Fibroblast of skin of left biceps (primary cell): ENCODE results near the gene ORC6.

ENCODE experiments used
- DNase-seq, 2 experiments: peaks; one replicate each; pipeline ENCODE4 v3.0.0-alpha.2; 2013; ENCODE audit warnings: low read depth in 2 of 2

Gene ORC6

GRCh38 chr16:46731691-46732555 is 42.5 kb downstream of the ORC6 start:
- DNase-seq = no peak

- DNase-seq = no peak
Measured at GRCh38 chr16:46732561-46732960, 43.1 kb downstream of the ORC6 start.

GRCh38 chr16:46733319-46733830 is 43.9 kb downstream of the ORC6 start:
- no peak for DNase-seq

GRCh38 chr16:46736695-46737094 is 47.2 kb downstream of the ORC6 start:
- DNase-seq = no peak

GRCh38 chr16:46737621-46738214 is 48.3 kb downstream of the ORC6 start:
- DNase-seq = no peak

GRCh38 chr16:46739934-46740333 is 50.5 kb downstream of the ORC6 start:
- DNase-seq = no peak

- DNase-seq = peak in 1 of 2 experiments; percentile 3
Measured at GRCh38 chr16:46743232-46743719, 53.8 kb downstream of the ORC6 start.

GRCh38 chr16:46745617-46746016 is 56.2 kb downstream of the ORC6 start:
- no peak for DNase-seq

- no peak for DNase-seq
Measured at GRCh38 chr16:46746821-46747776, 57.6 kb downstream of the ORC6 start.
